HEK293 (cell line): ENCODE results near the gene GRIK4.

Experiments
- ZNF391 ChIP-seq: fragments of 450-650 bp; formaldehyde crosslinking; IDR thresholded peaks from 2 replicates; pipeline ENCODE4 v1.5.1; 2016; ENCODE audit warnings: low read depth, missing biosample characterization, missing genetic modification characterization, borderline replicate concordance
- ZNF510 ChIP-seq: fragments of 450-650 bp; formaldehyde crosslinking; IDR thresholded peaks from 2 replicates; pipeline ENCODE4 v1.5.1; 2018; ENCODE audit warnings: mild to moderate bottlenecking, missing genetic modification characterization, missing biosample characterization; ENCODE audit not compliant: insufficient replicate concordance
- TF ChIP-seq, protein P1 (sequence below): fragments of 450-650 bp; formaldehyde crosslinking; IDR thresholded peaks from 2 replicates; pipeline ENCODE4 v1.5.1; 2016; ENCODE audit warnings: missing biosample characterization, missing genetic modification characterization

DNA sequence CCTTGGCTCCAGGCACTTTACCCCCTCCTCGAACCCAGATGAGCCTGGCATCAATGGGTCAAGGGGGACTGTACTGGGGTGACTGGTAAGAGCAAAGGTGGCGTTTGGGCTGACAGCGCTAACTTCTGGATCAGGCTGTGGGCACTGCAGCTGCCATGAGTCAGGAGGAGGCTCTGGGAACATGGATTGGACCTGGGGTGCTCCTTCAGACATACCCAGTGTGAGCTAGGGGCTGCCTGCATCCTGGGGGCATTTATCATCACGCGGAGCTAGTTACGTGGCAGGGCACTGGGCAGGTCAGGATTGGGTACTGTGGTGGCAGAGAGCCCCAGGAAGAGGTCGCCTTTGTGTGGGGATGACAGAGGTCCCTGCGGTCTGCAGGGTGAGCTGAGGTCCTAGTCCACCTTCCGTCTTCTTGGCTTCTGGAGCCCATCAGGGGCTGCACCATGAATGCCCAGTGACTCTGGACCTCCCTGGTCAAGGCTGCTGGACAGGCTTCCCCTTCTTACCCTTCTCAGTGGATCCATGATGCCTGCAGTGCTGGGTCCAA, 13.1 kb downstream of the GRIK4 start:
- TF ChIP-seq ZNF391 (tag by site-specific recombination) (no peak), ZNF510 (tag by site-specific recombination) (no peak)
- TF ChIP-seq, protein P1, sequence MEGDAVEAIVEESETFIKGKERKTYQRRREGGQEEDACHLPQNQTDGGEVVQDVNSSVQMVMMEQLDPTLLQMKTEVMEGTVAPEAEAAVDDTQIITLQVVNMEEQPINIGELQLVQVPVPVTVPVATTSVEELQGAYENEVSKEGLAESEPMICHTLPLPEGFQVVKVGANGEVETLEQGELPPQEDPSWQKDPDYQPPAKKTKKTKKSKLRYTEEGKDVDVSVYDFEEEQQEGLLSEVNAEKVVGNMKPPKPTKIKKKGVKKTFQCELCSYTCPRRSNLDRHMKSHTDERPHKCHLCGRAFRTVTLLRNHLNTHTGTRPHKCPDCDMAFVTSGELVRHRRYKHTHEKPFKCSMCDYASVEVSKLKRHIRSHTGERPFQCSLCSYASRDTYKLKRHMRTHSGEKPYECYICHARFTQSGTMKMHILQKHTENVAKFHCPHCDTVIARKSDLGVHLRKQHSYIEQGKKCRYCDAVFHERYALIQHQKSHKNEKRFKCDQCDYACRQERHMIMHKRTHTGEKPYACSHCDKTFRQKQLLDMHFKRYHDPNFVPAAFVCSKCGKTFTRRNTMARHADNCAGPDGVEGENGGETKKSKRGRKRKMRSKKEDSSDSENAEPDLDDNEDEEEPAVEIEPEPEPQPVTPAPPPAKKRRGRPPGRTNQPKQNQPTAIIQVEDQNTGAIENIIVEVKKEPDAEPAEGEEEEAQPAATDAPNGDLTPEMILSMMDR = no peak
